ENCODE results near the gene BMPR1B.

DNA sequence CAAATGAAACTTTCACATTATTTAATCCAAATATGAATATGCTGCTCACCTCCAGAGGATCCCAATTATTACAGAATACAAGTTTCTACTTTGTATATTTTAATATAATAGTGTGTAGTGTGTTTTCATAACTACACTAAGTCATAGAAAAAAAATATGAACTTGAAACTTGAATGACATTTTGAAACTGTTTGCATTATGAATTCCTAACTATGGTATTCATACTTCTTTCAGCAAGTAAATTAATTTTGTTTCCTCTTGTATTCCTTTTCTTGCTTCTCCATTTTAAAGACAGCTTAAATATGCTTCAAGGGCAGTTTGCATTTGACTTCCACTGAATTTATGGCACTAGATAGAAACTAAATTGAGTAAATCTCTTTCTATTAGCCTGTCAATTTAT lies 177.1 kb downstream of the BMPR1B start:
- TF ChIP-seq TAF1 (IDR thresholded peaks at IDR 0.05; ENCODE audit: borderline replicate concordance, insufficient read depth, low read length) (no peak), POLR2AphosphoS5 (IDR thresholded peaks at IDR 0.05; ENCODE audit: low read depth, low read length) (no peak), SIN3A (IDR thresholded peaks at IDR 0.05; ENCODE audit: borderline replicate concordance, insufficient read depth, low read length) (no peak)
- TF ChIP-seq, protein P1, sequence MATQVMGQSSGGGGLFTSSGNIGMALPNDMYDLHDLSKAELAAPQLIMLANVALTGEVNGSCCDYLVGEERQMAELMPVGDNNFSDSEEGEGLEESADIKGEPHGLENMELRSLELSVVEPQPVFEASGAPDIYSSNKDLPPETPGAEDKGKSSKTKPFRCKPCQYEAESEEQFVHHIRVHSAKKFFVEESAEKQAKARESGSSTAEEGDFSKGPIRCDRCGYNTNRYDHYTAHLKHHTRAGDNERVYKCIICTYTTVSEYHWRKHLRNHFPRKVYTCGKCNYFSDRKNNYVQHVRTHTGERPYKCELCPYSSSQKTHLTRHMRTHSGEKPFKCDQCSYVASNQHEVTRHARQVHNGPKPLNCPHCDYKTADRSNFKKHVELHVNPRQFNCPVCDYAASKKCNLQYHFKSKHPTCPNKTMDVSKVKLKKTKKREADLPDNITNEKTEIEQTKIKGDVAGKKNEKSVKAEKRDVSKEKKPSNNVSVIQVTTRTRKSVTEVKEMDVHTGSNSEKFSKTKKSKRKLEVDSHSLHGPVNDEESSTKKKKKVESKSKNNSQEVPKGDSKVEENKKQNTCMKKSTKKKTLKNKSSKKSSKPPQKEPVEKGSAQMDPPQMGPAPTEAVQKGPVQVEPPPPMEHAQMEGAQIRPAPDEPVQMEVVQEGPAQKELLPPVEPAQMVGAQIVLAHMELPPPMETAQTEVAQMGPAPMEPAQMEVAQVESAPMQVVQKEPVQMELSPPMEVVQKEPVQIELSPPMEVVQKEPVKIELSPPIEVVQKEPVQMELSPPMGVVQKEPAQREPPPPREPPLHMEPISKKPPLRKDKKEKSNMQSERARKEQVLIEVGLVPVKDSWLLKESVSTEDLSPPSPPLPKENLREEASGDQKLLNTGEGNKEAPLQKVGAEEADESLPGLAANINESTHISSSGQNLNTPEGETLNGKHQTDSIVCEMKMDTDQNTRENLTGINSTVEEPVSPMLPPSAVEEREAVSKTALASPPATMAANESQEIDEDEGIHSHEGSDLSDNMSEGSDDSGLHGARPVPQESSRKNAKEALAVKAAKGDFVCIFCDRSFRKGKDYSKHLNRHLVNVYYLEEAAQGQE (IDR thresholded peaks at IDR 0.05; ENCODE audit: insufficient read depth in 1 of 2, low read depth in 2 of 2, low read length in 2 of 2), result no peak

Data from PFSK-1 (cell line).